Neural progenitor cell (in vitro differentiated cells): Measurements from ENCODE around the gene FFAR3.

Experiments used
- EZH2 ChIP-seq: fragments of 200-600 bp; sonication (generic); IDR thresholded peaks from 2 replicates; pipeline ENCODE4 v1.6.1; 2017; ENCODE audit warnings: antibody characterized with exemption, mild to moderate bottlenecking, moderate library complexity
- TF ChIP-seq, protein P1 (sequence below): fragments of 200-600 bp; sonication (generic); IDR thresholded peaks from 2 replicates; pipeline ENCODE4 v1.5.1; 2017; ENCODE audit warnings: antibody characterized with exemption, mild to moderate bottlenecking

DNA sequence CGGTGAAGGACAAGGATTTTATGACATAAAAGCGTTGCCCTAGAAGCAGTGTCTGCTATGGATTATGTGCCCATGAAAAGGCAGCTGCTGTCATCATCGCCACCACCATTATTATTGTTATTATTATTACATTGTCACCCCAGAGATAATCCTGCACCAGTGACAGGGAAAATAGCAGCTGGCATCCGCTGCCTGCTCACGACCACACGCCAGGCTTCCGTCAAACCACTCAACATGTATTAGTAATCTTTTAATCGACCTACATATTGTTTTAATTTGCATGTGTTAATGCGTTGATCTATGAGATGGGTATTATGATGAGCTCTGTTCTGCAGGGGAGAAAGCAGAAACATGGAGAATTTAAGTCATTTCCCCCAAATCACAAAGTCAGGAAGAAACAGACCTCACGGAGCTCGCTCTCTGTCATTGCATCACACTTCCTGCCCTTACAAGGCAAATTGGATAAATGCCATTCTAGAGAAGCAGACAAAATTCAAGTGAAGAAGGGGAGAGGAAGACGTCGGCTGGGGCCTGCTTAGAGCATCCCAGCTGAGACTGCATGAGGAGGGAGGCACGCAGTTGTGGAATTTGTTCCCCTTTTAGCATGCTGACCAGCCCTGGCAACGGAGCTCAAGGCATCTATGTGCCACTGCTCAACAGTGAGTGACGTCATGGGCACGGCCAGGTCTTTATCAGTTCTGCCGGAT is at the start of gene FFAR3:
- TF ChIP-seq, protein P1, sequence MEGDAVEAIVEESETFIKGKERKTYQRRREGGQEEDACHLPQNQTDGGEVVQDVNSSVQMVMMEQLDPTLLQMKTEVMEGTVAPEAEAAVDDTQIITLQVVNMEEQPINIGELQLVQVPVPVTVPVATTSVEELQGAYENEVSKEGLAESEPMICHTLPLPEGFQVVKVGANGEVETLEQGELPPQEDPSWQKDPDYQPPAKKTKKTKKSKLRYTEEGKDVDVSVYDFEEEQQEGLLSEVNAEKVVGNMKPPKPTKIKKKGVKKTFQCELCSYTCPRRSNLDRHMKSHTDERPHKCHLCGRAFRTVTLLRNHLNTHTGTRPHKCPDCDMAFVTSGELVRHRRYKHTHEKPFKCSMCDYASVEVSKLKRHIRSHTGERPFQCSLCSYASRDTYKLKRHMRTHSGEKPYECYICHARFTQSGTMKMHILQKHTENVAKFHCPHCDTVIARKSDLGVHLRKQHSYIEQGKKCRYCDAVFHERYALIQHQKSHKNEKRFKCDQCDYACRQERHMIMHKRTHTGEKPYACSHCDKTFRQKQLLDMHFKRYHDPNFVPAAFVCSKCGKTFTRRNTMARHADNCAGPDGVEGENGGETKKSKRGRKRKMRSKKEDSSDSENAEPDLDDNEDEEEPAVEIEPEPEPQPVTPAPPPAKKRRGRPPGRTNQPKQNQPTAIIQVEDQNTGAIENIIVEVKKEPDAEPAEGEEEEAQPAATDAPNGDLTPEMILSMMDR: no peak
- TF ChIP-seq EZH2: no peak
